Measurements from ENCODE around the gene YPEL2. TPM values are rescaled to one million over a fixed set of nuclear protein-coding genes. Genes with fewer than 3 reads are reported as not detected.

The YPEL2 gene
- total and polyA plus RNA-seq, 2 donors (not counting 1 experiment from before 2014, with no cell fraction given) = 20.7 to 51.8 TPM

DNA sequence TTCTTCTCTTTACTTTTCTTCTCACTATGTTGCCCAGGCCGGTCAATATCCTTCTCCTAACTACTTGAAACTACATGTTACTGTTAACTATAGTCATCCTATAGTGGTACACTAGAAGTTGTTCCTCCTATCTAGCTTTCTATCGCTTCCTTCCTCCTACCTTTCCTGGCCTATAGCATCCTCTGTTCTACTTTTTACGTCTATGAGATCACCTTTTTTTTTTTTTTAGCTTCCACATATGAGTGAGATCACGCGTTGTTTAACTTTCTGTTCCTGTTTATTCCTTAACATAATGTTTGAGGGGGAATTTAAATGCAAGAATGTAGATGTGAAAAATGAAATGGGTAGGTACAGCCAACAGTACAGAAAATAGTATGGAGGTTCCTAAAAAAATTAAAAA lies 30.5 kb upstream of the YPEL2 start:
- Mint-ChIP-seq H3K27ac (no peak overlapping the region), H3K27me3 (peaks cover 10% of the 10 kb centered on the region), H3K4me1 (peaks cover 13% of the 10 kb centered on the region), H3K4me3 (no peak overlapping the region), H3K9me3 (ENCODE audit: insufficient read depth) (peaks cover 3% of the 10 kb centered on the region)
- no peaks in the 10 kb centered on the region for H4K20me1 ChIP-seq (ENCODE audit: control insufficient read depth, insufficient read depth, low read length, poor library complexity, severe bottlenecking)
- H3K27ac ChIP-seq (ENCODE audit: low read length in 2 of 2) = no peak overlapping the region
- no peak overlapping the region for H3K9ac ChIP-seq (ENCODE audit: low read length)
- no CpG with 5 or more reads among the region's 5 CpGs for WGBS (ENCODE audit: insufficient coverage)
- peaks cover 0 to 3% (median 0%) of the 10 kb centered on the region in 3 donors for H3K9me3 ChIP-seq (ENCODE audit: control extremely low read depth in 1 of 3, control insufficient read depth in 2 of 3, insufficient read depth in 1 of 3, low read length in 2 of 3)
- H3K4me3 ChIP-seq (ENCODE audit: control extremely low read depth in 1 of 5, extremely low read depth in 1 of 5, insufficient read depth in 1 of 5, low read depth in 2 of 5, low read length in 4 of 5) = no peak overlapping the region
- CTCF ChIA-PET = interaction anchor here (0.6 to 1.0 kb wide), 3 partner anchors 15 to 1626 kb away, joined by 3 read pairs; no protein-coding TSS in a partner anchor
- peak overlapping the region; percentile 34 for H2AFZ ChIP-seq (ENCODE audit: insufficient read depth, low read depth, low read length, poor library complexity, severe bottlenecking)
- POLR2A ChIA-PET = no interaction called here
- no peak overlapping the region for H3K4me2 ChIP-seq (replicated peaks; ENCODE audit: low read depth, low read length, poor library complexity, severe bottlenecking)
- ATAC-seq (ENCODE audit: low read depth) (no peak), DNase-seq (peak; percentile 31)
- intact Hi-C loops (cut with micrococcal nuclease) = no loop called here
- H3K36me3 ChIP-seq (replicated peaks in 1 of 2; ENCODE audit: control extremely low read depth in 1 of 2, control insufficient read depth in 1 of 2, extremely low read depth in 1 of 2, insufficient read depth in 2 of 2, low read length in 1 of 2) = no peaks in the 10 kb centered on the region
- H3K79me2 ChIP-seq (ENCODE audit: control insufficient read depth, insufficient read depth, low read length) = no peaks in the 10 kb centered on the region
- no peak for TF ChIP-seq EZH2 (IDR thresholded peaks at IDR 0.05; ENCODE audit: borderline replicate concordance, insufficient read depth, low read depth, low read length, poor library complexity, severe bottlenecking)
- TF ChIP-seq, protein P1, sequence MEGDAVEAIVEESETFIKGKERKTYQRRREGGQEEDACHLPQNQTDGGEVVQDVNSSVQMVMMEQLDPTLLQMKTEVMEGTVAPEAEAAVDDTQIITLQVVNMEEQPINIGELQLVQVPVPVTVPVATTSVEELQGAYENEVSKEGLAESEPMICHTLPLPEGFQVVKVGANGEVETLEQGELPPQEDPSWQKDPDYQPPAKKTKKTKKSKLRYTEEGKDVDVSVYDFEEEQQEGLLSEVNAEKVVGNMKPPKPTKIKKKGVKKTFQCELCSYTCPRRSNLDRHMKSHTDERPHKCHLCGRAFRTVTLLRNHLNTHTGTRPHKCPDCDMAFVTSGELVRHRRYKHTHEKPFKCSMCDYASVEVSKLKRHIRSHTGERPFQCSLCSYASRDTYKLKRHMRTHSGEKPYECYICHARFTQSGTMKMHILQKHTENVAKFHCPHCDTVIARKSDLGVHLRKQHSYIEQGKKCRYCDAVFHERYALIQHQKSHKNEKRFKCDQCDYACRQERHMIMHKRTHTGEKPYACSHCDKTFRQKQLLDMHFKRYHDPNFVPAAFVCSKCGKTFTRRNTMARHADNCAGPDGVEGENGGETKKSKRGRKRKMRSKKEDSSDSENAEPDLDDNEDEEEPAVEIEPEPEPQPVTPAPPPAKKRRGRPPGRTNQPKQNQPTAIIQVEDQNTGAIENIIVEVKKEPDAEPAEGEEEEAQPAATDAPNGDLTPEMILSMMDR (IDR thresholded peaks at IDR 0.05) = no peak
- H3K27me3 ChIP-seq (replicated peaks in 1 of 4; ENCODE audit: control extremely low read depth in 1 of 4, control insufficient read depth in 3 of 4, insufficient read depth in 4 of 4, low read length in 3 of 4) = peaks cover 0 to 3% (median 0%) of the 10 kb centered on the region in 4 experiments
- peaks cover 4% of the 10 kb centered on the region in 2 donors for H3K4me1 ChIP-seq (ENCODE audit: control insufficient read depth in 2 of 2, insufficient read depth in 2 of 2, low read length in 2 of 2)

DNA sequence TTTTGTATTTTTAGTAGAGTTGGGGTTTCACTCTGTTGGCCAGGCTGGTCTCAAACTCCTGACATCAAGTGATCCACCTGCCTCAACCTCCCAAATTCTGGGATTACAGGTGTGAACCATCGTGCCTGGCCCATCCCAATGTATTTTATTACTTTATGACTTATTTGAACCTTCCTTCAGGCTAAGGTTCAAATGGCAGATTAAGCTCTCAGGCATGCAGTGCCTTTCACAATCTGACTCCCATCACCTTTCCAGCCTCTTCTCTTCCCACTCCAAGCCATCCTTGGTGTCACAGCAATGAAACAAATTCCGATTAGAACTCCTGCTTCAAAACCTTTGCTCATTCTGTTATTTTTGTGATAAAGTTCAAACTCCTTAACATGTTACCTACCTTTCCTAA lies 26.6 kb upstream of the YPEL2 start:
- peaks cover 4% of the 10 kb centered on the region in 2 donors for H3K4me1 ChIP-seq (ENCODE audit: control insufficient read depth in 2 of 2, insufficient read depth in 2 of 2, low read length in 2 of 2)
- no peaks in the 10 kb centered on the region for H3K36me3 ChIP-seq (replicated peaks in 1 of 2; ENCODE audit: control extremely low read depth in 1 of 2, control insufficient read depth in 1 of 2, extremely low read depth in 1 of 2, insufficient read depth in 2 of 2, low read length in 1 of 2)
- H3K27me3 Mint-ChIP-seq = peaks cover 4% of the 10 kb centered on the region

More for the DNA sequence above, 26.6 kb upstream of the YPEL2 start:
- H2AFZ ChIP-seq (ENCODE audit: insufficient read depth, low read depth, low read length, poor library complexity, severe bottlenecking) = no peak overlapping the region
- intact Hi-C loops (cut with micrococcal nuclease) = no loop called here
- peaks cover 3% of the 10 kb centered on the region for H3K9me3 Mint-ChIP-seq (ENCODE audit: insufficient read depth)
- H3K4me3 Mint-ChIP-seq = no peak overlapping the region
- no peaks in the 10 kb centered on the region for H3K27me3 ChIP-seq (replicated peaks in 1 of 4; ENCODE audit: control extremely low read depth in 1 of 4, control insufficient read depth in 3 of 4, insufficient read depth in 4 of 4, low read length in 3 of 4)
- H3K27ac Mint-ChIP-seq = no peak overlapping the region
- peaks cover 0 to 3% (median 0%) of the 10 kb centered on the region in 3 donors for H3K9me3 ChIP-seq (ENCODE audit: control extremely low read depth in 1 of 3, control insufficient read depth in 2 of 3, insufficient read depth in 1 of 3, low read length in 2 of 3)
- no peaks in the 10 kb centered on the region for H4K20me1 ChIP-seq (ENCODE audit: control insufficient read depth, insufficient read depth, low read length, poor library complexity, severe bottlenecking)
- ATAC-seq (ENCODE audit: low read depth) (no peak), DNase-seq (no peak)
- H3K4me2 ChIP-seq (replicated peaks; ENCODE audit: low read depth, low read length, poor library complexity, severe bottlenecking) = no peak overlapping the region
- no peak overlapping the region for H3K27ac ChIP-seq (ENCODE audit: low read length in 2 of 2)
- WGBS (ENCODE audit: insufficient coverage) = 100% methylated on average over 1 of the region's 2 CpGs
- peaks cover 11% of the 10 kb centered on the region for H3K4me1 Mint-ChIP-seq
- TF ChIP-seq, protein P1 (IDR thresholded peaks at IDR 0.05) = no peak
- no peak for TF ChIP-seq EZH2 (IDR thresholded peaks at IDR 0.05; ENCODE audit: borderline replicate concordance, insufficient read depth, low read depth, low read length, poor library complexity, severe bottlenecking)
- no peak overlapping the region for H3K4me3 ChIP-seq (ENCODE audit: control extremely low read depth in 1 of 5, extremely low read depth in 1 of 5, insufficient read depth in 1 of 5, low read depth in 2 of 5, low read length in 4 of 5)
- ChIA-PET CTCF (interaction anchor here (0.7 to 1.2 kb wide), 3 partner anchors 136 to 732 kb away, joined by 3 read pairs; no protein-coding TSS in a partner anchor), POLR2A (no interaction called here)
- H3K79me2 ChIP-seq (ENCODE audit: control insufficient read depth, insufficient read depth, low read length) = no peaks in the 10 kb centered on the region
- no peak overlapping the region for H3K9ac ChIP-seq (ENCODE audit: low read length)

All from B cell (primary cell).